Posterior cingulate gyrus (tissue), 11 donors: ENCODE results near the gene ZBP1.

Source experiments
- DNase-seq, 10 donors: peaks; one replicate each; pipeline versions ENCODE4 v3.0.0 to v3.0.0-alpha.2; 2020 to 2021; ENCODE audit warnings: mixed read lengths in 3 of 10
- intact Hi-C: fragments of 100-400 bp; cut with DNase I; formaldehyde crosslinking; loops from one replicate; pipeline ENCODE4 v1.15.1; 2023

ZBP1 gene

DNA sequence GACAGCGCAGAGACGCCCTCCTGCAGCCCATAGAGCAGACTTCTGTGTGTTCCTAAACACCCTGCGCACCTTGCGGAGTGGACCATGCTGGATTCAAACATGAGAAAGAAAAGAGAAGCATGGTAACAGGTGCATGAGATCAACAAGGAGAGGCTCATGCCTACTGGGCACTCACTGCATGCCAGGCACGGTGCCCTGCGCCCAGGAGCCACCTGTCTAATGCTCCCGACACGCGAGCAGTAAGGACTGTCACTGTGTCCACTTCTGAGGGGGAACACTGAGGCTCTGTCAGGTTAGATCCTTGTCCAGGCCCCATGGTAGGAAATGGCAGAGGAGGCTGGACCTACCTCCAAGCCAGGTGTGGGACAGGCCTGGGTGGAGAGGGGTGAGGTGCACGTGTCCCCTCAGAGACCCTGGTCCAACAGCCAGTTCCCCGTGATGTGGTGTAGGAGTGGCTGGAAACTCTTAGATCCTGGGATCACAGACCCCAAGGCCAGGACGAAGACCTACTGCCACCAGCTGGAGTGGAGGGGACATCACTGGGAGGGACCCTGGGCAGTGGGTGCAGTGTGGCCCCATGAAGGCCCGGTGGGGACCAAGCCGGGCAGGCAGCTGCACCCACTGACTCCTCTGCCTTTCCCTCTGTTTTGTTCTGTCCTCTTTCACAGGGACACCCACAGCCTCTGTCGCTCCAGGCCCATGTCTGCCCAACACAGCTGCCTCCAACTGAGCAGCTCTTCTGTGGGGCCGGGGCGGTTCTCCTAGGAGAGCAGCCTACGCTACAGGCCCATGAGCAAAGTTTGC, 29.5 kb downstream of the ZBP1 start:
- intact Hi-C loops = loop anchor here (5.0 to 10.0 kb wide), 2 partner anchors 208 to 584 kb away; no protein-coding TSS in a partner anchor
- peak in 3 of 10 donors; percentile 39 to 49 (median 48) for DNase-seq

DNA sequence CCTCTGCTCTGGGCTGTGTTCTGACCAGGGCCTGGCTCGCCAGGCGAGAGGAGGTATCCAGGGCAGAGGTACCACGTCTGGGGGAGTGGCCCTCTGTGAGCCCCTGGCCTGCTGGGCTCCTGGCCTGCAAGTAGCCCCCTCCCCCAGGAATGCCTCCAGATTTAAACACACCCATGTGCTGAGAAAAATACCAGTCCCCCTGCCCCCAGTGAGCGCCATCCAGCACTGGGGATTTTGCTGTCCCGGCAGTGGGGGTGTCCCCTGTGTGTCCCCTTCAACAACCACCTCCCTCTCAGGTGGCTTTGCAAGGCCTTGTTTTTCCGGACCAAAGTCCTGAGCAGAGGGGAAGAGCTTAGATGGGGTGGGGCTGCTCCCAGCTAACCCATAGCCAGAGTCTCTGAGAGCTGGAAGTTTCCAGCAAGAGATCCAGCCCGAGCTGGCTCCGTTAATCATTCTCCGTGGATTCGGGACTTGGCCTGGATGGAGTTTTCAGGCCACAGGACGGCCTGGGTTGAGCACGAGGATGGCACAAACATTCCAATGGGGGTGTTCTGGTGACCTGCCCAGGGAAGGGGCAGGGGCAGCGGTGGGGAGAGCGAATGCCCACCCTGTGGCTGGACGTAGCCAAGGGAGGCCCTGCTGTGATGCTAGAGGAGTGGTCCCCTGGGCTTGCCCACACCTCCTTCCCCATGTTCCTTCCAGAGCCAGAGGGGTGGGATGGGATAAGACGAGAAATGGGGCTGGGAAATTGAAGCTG, 30.3 kb downstream of the ZBP1 start:
- intact Hi-C loops = loop anchor here (5.0 to 10.0 kb wide), 2 partner anchors 208 to 585 kb away; no protein-coding TSS in a partner anchor
- DNase-seq = peak in 2 of 10 donors; percentile 59 to 62

DNA sequence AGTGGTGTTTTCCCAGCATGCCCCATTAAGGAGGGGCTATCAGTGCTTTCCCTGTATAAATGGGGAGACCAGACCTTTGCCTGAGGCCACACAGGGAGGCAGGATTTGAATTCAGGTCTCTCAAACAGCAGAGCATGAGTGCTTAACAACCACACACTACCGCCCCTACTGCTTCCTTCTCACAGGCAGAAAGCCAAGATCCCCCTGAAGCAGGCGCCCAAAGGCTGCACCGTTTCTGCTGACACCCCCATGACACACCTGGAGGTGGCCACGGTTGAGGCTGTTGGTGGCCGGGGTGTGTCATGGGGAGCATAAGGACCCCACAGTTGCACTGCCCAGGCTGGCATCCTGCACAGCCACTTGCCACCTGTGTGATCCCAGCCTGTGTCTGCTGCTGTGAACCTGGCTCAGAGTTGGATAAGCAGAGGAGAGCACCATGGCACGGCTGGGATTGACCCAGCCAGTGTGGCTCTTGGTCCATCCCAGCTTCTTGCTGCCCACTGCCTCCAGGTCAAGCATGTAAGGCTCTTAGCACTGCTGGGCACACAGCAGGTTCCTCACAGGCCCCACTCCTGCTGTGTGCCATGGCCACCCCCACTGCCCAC, 31.0 kb downstream of the ZBP1 start:
- intact Hi-C loops = no loop called here
- peak in 1 of 10 donors; percentile 58 for DNase-seq

DNA sequence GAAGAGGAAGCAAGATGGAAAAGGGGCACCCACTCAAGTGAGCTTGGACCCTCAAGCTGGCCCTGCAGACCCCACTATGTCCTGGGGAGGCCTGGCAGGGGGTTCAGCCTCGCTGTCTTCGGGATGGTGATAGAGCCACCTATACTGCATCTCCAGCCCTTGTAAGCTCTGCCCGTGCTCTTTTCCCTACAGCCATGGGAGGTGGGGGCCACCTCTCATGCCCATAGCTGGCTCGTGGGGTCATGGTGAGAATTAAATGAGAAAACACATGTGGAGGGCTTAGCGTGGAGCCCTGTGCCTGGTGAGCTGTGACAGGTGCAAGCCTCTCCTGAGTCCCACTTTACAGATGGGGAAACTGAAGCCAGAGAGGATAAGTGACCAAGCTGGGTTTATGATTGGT, 31.6 kb downstream of the ZBP1 start:
- no peak for DNase-seq
- intact Hi-C loops = no loop called here

DNA sequence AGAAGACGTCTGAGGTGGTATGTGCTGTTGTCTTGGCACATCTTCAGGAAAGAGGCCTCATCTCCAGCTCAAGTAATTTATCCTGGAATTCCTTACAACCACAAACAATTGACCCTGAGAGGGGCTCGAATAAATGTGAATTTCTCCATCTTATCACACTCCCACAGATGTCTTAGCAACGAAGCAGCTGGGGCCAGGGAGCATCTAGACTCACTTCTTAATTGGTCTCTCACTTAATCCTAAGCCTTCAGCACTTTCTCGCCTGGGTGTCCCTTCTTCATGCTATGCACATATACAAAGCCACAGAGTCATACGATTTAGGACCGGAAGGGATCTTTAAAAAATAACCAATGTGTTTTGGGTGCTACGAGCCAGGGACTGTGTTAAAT, 32.2 kb downstream of the ZBP1 start:
- no peak for DNase-seq
- intact Hi-C loops = no loop called here

DNA sequence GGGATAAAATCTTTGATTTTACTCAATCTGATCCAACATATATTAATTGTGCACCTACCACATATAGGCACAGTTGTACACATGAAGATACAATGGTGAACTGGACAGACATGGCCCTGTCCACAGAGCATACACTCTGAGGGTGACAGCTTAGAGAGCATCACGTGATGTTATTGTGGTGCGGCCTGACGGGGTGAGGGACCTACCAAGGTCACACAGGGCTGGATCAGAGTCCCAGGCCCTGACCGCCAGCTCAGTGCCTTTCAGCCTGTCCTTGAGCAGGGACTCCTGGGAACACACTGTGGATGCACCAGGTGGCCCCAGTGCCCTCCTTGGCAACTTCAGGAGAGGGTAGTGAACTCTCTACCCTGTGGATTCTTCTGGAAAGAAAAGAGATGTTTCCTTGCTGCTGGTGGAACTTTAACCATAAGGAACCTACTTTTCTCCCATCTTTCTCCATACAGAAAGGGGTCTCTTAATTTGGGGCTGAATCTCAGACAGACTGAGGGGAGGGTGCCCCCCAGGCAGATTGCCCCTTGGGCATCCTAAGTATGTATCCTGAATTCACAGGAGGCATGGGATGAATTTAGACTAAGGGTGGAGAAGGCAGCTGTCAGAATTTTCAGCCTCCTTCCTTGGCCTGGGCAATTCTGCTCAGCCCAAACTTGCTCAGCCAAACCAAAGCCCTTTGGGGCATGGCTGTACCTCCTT, 32.8 kb downstream of the ZBP1 start:
- peak in 1 of 10 donors; percentile 55 for DNase-seq
- intact Hi-C loops = no loop called here

DNA sequence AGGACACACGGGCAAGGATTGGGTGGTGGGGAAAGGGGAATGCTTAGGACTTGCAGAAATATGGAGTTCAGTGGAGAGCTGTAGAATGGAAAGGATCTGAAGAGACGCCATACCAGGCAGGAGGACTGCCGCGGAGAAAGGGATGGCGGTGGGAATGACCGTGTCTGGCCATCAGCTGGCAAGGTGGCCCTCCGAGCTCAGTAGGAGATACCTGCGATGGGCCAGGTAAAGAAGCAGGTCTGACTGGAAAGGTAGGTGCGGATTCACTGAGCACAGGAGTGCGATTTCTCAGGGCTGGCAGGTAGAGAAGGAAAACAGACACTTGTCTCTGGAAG, 33.3 kb downstream of the ZBP1 start:
- intact Hi-C loops = no loop called here
- DNase-seq = peak in 1 of 10 donors; percentile 67

DNA sequence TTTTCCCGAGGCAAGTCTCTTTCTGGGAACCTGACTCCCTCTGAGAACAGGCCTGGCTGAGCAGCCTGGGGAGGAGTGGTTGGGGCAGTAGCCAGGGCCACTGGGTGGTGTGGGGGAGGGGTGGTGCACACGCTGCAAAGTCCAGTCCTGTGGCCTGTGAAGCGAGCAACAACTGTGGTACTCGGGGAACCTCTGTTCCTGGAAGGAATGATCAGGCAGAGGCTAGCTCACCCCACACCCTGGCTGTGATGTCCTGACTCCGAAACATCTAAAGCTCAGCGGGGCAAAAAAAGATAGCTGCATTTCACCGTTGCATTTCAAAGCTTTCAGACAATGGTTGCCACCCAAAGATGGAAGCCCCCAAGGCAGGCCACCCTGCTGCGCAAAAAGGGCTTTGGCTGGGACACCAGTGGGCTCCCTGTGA, 33.8 kb downstream of the ZBP1 start:
- peak in 1 of 10 donors; percentile 55 for DNase-seq
- intact Hi-C loops = no loop called here

DNA sequence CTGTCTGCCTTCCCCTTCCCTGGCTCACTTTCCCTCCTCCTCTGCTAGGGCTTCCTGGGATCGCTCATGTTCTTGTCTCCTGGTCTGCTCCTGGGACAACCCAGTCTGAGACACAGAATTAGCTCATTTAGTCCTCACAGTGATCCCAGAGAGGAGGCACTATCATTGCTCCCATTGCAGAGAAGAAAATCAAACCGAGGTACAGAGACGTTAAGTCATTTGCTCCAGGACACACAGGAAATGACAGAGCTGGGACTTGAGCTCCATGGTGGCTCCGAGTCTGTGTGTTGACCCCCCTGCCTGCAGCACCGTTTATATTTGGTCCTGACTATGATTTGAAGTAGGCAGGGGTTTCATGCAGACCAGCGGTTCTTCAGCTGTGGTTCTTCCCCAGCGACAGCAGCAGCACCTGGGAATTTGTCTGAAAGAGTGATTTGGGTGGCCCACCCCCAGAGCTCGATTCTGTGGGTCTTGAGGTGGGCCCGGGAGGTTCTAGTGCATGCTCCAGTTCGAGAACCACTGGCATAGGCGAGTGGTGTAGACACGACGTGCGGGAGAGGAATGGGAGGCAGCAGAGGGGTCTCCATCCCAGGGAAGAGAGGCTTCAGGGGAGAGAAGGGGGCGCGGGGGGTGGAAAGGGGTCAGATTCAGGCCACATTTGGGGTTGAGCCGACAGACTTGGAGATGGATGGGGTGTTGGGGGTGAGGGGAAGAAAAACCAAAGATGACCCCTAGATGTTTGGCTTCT, 34.6 kb downstream of the ZBP1 start:
- peak in 1 of 10 donors; percentile 49 for DNase-seq
- intact Hi-C loops = no loop called here

DNA sequence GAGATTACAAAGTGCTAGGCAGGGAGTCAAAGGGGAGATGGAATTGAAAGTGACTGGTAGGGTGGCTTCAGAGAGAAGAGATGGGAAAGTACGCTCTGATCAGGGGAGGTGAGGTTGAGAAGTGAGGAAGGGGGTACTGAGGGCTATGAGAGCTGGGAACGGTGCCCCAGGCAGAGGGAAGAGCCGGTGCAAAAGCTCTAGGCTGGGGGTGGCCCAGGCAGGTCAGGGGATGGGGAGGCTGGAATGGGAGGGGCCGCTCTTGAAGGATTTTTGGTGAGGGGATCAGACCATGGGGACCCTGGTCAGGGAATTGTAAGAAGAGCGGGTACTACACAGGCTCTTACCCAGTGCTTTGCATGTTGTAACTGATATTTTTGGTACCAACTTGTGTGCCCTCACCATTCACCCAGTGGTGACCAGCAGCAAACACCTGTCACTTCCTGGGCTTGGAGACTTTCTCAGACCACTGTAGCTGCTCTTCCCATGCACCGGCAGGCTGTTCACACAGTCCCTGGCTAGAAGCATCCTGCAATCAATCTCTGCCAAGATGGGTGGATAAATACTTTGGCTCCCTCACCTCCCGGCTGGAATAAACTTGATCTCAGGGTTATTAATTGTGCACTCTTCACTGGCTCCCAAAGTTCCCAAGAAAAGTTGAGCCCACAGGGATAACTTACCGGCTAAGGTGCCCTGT, 35.3 kb downstream of the ZBP1 start:
- peak in 1 of 10 donors; percentile 26 for DNase-seq
- intact Hi-C loops = no loop called here

DNA sequence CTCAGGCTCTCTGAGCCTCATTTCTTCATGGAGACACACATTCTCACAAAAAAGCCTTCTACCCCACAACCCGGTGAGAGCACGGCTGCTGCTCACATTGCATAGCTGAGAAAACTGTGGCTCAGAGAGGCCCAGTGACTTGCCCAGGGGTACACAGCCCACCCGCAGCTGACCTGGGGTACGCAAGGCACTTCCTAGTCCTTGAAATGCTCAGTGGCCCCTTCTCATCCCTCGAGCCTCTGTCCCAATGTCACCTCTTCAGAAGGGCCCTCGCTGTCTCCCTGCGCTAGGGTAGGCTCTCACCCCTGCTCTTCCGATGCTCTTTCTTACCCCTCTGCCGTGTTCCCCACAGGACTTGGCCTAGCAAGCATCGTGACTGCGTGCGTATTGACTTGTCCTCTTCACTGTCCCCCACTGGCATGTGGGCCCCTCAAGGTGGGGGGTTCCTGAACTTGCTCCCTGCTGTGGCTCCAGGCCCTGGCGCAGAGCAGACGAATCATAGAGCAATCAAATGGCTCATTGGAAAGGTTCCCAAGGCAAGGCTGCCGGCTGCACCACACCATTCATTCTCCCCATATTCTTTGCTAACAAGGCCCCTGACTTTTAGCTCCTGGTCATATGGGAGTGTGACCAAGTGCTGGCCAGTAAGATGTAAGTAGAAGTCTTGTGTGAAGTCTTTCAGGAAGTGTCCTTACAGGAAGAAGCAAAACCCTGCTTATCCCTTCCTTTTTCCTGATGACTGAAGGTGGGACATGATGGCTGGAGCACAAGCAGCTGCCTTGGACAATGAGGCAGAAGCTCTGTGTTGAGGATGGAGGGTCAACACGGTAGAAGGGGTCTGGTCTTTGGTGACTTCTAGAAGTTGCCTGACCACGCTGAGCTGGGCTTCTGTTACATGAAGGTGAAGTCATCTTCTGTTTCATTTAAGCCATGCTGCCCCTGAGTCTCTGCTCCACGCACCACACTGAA, 36.7 kb downstream of the ZBP1 start:
- intact Hi-C loops = no loop called here
- peak in 1 of 10 donors; percentile 38 for DNase-seq

DNA sequence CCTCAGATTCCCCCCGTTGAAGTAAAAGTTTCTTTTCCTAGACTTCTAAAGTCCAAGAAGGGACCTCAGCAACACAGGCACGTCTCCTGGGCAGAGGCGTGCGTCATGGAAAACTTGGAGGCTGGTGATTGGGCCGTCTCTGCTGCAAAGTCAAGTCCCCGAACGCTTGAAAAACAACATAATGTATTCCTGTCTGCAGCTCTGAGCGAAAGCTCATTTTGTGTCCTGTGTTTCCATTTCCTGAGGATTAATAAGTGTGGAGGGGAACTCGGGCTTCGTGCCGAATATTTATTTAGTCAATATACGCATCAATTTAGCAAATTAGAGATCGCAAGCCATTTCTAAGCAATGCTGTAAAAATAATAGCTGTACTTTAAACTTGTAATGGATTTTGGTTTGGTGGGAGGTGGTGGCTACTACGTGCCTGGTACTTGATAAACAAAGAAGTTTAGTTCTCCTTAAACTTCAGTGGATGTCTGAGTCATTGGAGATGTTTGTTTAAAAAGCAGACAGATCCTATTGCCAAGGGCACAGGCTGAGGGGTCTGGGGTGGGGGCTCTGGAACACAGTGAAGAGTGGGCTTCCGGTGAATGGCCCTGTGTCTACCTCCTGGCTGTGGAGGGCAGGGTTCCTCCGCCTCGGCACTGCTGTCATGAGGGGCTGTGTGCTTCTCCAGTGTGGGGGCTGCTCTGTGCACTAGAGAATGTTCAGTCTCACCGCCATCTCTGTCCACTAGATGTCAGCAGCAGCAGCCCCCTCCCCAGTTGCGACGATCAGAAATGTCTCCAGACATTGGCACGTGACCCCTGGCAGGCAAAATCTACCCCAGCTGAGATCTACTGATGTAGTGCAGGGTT, 37.6 kb downstream of the ZBP1 start:
- intact Hi-C loops = no loop called here
- DNase-seq = peak in 7 of 10 donors; percentile 28 to 91 (median 56)

DNA sequence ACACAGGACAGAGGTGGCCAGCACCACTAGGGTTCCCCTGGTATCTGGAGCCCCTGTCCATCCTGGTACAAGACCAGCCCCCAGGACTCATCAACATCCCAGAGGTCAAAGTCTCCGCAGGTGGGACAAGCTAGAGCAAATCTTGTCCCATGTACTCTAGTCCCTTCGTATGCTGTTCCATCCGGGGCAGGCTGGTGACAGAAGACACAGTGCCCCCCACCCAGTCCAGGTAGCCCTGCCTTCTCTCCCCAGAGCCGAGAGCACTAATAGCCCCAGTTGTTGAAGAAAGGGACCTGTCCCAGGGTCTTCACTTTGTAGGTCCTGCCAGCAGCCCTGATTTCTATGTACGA, 38.2 kb downstream of the ZBP1 start:
- intact Hi-C loops = no loop called here

DNA sequence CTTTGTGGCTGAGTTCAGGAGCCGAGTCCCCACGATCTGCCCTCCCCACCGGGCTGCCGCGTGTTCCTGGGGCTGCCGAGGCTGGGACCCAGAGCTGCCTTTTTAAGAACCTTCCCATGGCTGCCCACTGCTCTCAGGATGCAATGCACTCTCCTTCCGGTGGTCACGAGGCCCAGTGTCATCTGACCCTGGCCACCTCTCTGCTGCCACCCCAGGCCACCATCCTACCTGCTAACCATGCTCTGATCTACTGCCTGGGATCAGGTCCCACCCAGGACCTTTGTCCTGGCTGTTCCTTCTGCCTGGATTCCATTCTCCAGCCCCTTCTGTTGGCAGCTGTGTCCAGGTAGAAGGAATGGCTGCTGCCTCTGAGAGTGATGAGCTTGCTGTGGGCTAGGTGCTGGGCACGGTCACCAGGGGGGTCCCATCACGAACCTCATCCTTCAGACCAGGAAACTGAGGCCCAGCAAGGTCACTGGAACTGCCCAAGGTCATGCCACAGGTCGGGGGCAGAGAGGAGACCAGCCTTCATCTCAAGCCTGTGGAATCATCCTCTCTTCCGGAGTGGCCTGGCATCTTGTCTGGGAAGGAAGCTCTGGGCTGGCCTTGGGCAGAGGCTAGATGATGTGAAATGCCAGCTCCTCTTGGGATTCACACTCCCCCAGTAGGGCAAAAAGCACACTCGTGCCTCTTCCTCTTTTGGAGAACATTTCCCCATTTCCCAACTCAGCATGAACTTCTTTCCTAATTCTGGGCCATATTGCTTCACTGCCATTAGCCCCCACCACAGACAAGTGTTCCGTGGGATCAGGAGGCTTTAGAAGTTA, 38.8 kb downstream of the ZBP1 start:
- DNase-seq = peak in 2 of 10 donors; percentile 75 to 76

More for the DNA sequence above, 38.2 kb downstream of the ZBP1 start:
- DNase-seq = peak in 2 of 10 donors; percentile 52 to 67

DNA sequence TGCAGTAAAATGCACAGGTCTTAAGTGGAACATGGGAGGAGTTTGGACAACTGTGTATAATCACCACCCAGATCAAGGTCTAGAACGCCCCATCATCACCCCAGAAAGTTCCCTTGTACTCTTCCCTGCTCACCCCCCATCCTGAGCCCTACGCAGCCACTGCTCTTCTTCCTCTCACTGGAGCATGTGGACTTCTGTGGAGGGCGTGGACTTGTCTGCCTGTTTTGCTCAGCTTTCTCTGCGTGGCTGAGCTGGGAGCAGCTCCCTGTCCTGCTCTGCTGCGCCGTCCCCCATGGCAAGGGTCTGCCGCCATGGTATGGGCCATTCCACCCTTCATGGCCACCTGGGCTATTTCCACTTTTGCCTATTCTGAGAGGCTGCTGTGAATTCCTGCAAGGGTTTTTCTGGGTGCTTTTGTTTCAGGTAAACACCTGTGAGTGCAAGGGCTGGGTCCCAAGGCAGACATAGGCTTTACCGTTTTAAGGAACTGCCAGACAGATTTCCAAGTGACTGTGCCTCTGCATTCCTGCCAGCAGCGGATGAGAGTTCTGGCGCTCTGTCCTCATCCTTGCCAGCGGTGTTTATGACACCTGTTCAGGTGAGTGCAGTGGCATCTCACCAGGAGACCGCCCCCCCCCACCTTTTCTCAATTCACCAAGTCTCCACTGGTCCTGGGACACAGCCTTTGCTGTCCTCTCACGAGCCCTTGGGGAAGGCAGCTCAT, 39.6 kb downstream of the ZBP1 start:
- intact Hi-C loops = no loop called here
- peak in 2 of 10 donors; percentile 48 to 59 for DNase-seq

More for the DNA sequence above, 38.8 kb downstream of the ZBP1 start:
- intact Hi-C loops = no loop called here
